Suprapubic skin (tissue), 4 donors: ENCODE data around the gene MLEC. TPM values are rescaled to one million over a fixed set of nuclear protein-coding genes. Genes with fewer than 3 reads are reported as not detected.

Source experiments
- DNase-seq, 2 donors: peaks; one replicate each; pipeline ENCODE4 v3.0.0-alpha.2; 2019; ENCODE audit warnings: low spot score in 2 of 2
- H3K27ac ChIP-seq: fragments of 200-600 bp; sonication (generic); one replicate; pipeline ENCODE4 v1.5.1; 2019
- H3K27me3 ChIP-seq: fragments of 200-600 bp; sonication (generic); one replicate; pipeline ENCODE4 v1.5.1; 2019
- H3K36me3 ChIP-seq: fragments of 200-600 bp; sonication (generic); one replicate; pipeline ENCODE4 v1.5.1; 2019
- H3K4me1 ChIP-seq: fragments of 200-600 bp; sonication (generic); one replicate; pipeline ENCODE4 v1.5.1; 2019
- H3K4me3 ChIP-seq: fragments of 200-600 bp; sonication (generic); one replicate; pipeline ENCODE4 v1.5.1; 2019; ENCODE audit warnings: mild to moderate bottlenecking
- H3K9me3 ChIP-seq: fragments of 200-600 bp; sonication (generic); one replicate; pipeline ENCODE4 v1.5.1; 2019
- EP300 ChIP-seq: sonication (generic); formaldehyde crosslinking; IDR thresholded peaks from one replicate; pipeline ENCODE4 v1.6.1; 2017; ENCODE audit warnings: antibody characterized with exemption
- POLR2A ChIP-seq, 2 donors: fragments of 450-650 bp; IDR thresholded peaks; one replicate each; pipeline ENCODE4 v1.6.1; 2017; ENCODE audit warnings: antibody characterized with exemption in 2 of 2, mild to moderate bottlenecking in 2 of 2, moderate library complexity in 2 of 2
- POLR2AphosphoS5 ChIP-seq, 3 donors: sonication (generic); formaldehyde crosslinking; IDR thresholded peaks; one replicate each; pipeline ENCODE4 v1.6.1; 2017; ENCODE audit warnings: antibody characterized with exemption in 3 of 3
- WGBS: methylation state at CpG from one replicate; pipeline ENCODE4 v1.1.5; 2018; 5-methylcytosine and 5-hydroxymethylcytosine counted together
- total RNA-seq, 4 donors: library from RNA; depleted of rRNA; stranded (reverse); fragments of >200 nt; gene quantifications; one replicate each; pipeline ENCODE4 v1.1.0, GENCODE V29; 2016
- TF ChIP-seq, protein P1 (sequence below), 2 donors: fragments of 200-600 bp in 1 of 2; fragments of 450-650 bp in 1 of 2; sonication (generic) in 1 of 2; IDR thresholded peaks; one replicate each; pipeline ENCODE4 v1.5.1; 2016 to 2019; ENCODE audit warnings: antibody characterized with exemption in 2 of 2, mild to moderate bottlenecking in 1 of 2, moderate library complexity in 1 of 2

The MLEC gene
- total RNA-seq, 4 donors from 2014 or later, result 34.8 to 72.6 (median 60.4) TPM

DNA sequence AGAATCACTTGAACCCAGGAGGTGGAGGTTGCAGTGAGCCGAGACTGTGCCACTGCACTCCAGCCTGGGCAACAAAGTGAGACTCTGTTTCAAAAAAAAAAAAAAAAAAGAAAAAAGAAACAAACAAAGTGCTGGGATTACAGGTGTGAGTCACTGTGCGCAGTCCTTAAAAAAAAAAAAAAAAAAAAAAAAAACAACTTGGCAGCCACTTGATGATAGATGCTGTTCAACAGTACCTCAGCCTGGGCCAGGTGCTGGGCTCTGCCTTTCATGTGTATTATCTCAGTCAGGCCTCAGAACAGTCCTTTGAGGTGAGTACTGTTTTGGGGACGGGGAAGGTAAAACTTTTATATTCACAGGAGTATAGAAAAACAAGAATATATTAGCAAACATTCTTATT, 48.2 kb downstream of the MLEC start:
- peaks cover 32% of the 10 kb centered on the region for H3K36me3 ChIP-seq
- WGBS, result 64% methylated on average over 3 of the region's 3 CpGs

GRCh38 chr12:120736404-120737331, 49.7 kb downstream of the MLEC start:
- TF ChIP-seq POLR2AphosphoS5 (IDR thresholded peaks at IDR 0.05) (no peak), POLR2A (IDR thresholded peaks at IDR 0.05) (no peak), EP300 (no peak)
- TF ChIP-seq, protein P1, sequence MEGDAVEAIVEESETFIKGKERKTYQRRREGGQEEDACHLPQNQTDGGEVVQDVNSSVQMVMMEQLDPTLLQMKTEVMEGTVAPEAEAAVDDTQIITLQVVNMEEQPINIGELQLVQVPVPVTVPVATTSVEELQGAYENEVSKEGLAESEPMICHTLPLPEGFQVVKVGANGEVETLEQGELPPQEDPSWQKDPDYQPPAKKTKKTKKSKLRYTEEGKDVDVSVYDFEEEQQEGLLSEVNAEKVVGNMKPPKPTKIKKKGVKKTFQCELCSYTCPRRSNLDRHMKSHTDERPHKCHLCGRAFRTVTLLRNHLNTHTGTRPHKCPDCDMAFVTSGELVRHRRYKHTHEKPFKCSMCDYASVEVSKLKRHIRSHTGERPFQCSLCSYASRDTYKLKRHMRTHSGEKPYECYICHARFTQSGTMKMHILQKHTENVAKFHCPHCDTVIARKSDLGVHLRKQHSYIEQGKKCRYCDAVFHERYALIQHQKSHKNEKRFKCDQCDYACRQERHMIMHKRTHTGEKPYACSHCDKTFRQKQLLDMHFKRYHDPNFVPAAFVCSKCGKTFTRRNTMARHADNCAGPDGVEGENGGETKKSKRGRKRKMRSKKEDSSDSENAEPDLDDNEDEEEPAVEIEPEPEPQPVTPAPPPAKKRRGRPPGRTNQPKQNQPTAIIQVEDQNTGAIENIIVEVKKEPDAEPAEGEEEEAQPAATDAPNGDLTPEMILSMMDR (IDR thresholded peaks at IDR 0.05), result no peak
- no peak for DNase-seq
- Histone ChIP-seq H3K27ac (no peak overlapping the region), H3K4me1 (no peaks in the 10 kb centered on the region), H3K4me3 (no peak overlapping the region), H3K27me3 (no peaks in the 10 kb centered on the region), H3K9me3 (no peaks in the 10 kb centered on the region), H3K36me3 (peaks cover 20% of the 10 kb centered on the region)
- WGBS, result 88% methylated on average over 37 of the region's 38 CpGs

More for the DNA sequence above, 48.2 kb downstream of the MLEC start:
- Histone ChIP-seq H3K27ac (no peak overlapping the region), H3K4me3 (no peak overlapping the region), H3K4me1 (no peaks in the 10 kb centered on the region), H3K27me3 (no peaks in the 10 kb centered on the region), H3K9me3 (no peaks in the 10 kb centered on the region)
- no peak for DNase-seq
- TF ChIP-seq POLR2A (IDR thresholded peaks at IDR 0.05) (no peak), EP300 (no peak), POLR2AphosphoS5 (IDR thresholded peaks at IDR 0.05) (no peak)
- TF ChIP-seq, protein P1 (IDR thresholded peaks at IDR 0.05), result no peak

DNA sequence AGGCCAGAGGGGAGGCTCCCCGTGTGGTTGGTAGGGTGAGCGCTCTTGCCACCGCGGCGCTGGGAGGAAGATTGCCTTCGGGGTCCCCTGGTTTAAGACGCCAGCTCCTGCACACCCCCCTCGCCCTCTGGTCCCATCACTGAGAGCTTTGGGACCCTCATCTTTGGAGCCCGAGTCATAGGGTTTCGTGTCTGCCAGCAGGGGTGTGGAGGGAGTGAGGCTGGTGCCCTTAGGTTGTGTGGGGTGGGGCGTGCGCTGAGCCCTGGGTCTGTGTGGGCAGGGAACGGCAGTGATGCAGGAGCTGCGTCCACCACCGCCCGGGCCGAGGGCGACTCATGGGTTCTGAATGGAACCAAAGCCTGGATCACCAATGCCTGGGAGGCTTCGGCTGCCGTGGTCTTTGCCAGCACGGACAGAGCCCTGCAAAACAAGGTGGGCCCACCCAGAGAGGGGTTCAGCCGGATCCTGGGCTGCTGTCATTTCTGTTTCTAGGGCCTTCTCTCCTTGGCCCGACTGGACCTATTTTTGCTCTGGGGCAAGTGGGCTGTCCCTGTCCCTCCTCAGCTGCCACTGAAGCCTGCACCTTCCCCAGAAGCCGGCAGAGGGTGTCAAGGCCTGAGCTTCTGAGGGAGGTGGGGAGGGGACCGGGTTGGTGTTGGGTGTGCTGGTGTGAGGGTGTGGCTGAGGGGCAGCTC, 50.8 kb downstream of the MLEC start:
- no peak for DNase-seq
- Histone ChIP-seq H3K4me1 (no peaks in the 10 kb centered on the region), H3K36me3 (peaks cover 20% of the 10 kb centered on the region), H3K4me3 (no peak overlapping the region), H3K27ac (no peak overlapping the region), H3K27me3 (no peaks in the 10 kb centered on the region), H3K9me3 (no peaks in the 10 kb centered on the region)
- TF ChIP-seq, protein P1 (IDR thresholded peaks at IDR 0.05), result no peak
- 89% methylated on average over 20 of the region's 25 CpGs for WGBS

GRCh38 chr12:120738252-120739030, 51.5 kb downstream of the MLEC start:
- no peak overlapping the region for H3K27ac ChIP-seq
- WGBS, result 90% methylated on average over 21 of the region's 31 CpGs
- no peaks in the 10 kb centered on the region for H3K27me3 ChIP-seq
- DNase-seq, result no peak
- no peak for TF ChIP-seq POLR2AphosphoS5 (IDR thresholded peaks at IDR 0.05)
- no peaks in the 10 kb centered on the region for H3K9me3 ChIP-seq
- H3K4me3 ChIP-seq, result no peak overlapping the region
- no peaks in the 10 kb centered on the region for H3K4me1 ChIP-seq
- H3K36me3 ChIP-seq, result peaks cover 20% of the 10 kb centered on the region

DNA sequence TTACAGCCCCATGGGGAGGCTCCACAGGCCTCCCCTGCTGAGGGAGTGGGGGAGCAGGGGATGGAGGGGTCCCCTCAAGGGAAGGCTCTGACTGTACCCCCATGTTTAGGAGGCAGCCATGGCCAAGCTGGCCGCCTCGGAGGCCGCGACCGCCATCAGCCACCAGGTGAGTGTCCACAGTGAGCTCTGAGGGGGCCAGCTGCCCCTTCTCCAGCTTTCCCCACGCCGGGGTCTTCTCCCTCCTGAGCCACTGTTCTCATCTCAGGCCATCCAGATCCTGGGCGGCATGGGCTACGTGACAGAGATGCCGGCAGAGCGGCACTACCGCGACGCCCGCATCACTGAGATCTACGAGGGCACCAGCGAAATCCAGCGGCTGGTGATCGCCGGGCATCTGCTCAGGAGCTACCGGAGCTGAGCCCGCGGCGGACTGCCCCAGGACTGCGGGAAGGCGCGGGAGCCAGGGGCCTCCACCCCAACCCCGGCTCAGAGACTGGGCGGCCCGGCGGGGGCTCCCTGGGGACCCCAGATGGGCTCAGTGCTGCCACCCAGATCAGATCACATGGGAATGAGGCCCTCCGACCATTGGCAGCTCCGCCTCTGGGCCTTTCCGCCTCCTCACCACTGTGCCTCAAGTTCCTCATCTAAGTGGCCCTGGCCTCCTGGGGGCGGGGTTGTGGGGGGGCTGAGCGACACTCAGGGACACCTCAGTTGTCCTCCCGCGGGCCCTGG, 52.2 kb downstream of the MLEC start:
- no peak for DNase-seq
- WGBS, result 97% methylated on average over 19 of the region's 38 CpGs
- TF ChIP-seq POLR2A (IDR thresholded peaks at IDR 0.05) (no peak), POLR2AphosphoS5 (IDR thresholded peaks at IDR 0.05) (no peak), EP300 (no peak)
- TF ChIP-seq, protein P1 (IDR thresholded peaks at IDR 0.05), result no peak

More for the DNA sequence above, 52.2 kb downstream of the MLEC start:
- Histone ChIP-seq H3K36me3 (peaks cover 20% of the 10 kb centered on the region), H3K4me3 (no peak overlapping the region), H3K4me1 (no peaks in the 10 kb centered on the region), H3K27ac (no peak overlapping the region), H3K27me3 (no peaks in the 10 kb centered on the region), H3K9me3 (no peaks in the 10 kb centered on the region)
